HTERT RPE-1 (cell line): ENCODE data around the gene POLR2B.
"Not testable (repeated sequence)": the region's sequence is repeated elsewhere in the genome, so short reads cannot be mapped to it uniquely, and the experiment has no call there.

Source experiments
- in situ Hi-C: fragments of 300-500 bp; cut with MboI; formaldehyde crosslinking; loops from 4 replicates; pipeline ENCODE4 v1.14.3; 2020; ENCODE audit warnings: low sequenced_read_pairs

Gene POLR2B

GRCh38 chr4:56986192-56986591, 7.5 kb downstream of the POLR2B start:
- in situ Hi-C loops = no loop called here

- in situ Hi-C loops = no loop called here
Observed at GRCh38 chr4:56986952-56987351, 8.3 kb downstream of the POLR2B start.

GRCh38 chr4:56990109-56990905, 11.6 kb downstream of the POLR2B start:
- in situ Hi-C loops = no loop called here

- in situ Hi-C loops = no loop called here
Observed at GRCh38 chr4:56995525-56995924, 16.8 kb downstream of the POLR2B start.

- in situ Hi-C loops = no loop called here
Observed at GRCh38 chr4:56999751-57000150, 21.1 kb downstream of the POLR2B start.

- in situ Hi-C loops = no loop called here
Observed at GRCh38 chr4:57013543-57014120, 34.9 kb downstream of the POLR2B start.

- in situ Hi-C loops = no loop called here
Observed at GRCh38 chr4:57018980-57019379, 40.3 kb downstream of the POLR2B start.

- in situ Hi-C loops = no loop called here
Observed at GRCh38 chr4:57020467-57021101, 41.9 kb downstream of the POLR2B start.

DNA sequence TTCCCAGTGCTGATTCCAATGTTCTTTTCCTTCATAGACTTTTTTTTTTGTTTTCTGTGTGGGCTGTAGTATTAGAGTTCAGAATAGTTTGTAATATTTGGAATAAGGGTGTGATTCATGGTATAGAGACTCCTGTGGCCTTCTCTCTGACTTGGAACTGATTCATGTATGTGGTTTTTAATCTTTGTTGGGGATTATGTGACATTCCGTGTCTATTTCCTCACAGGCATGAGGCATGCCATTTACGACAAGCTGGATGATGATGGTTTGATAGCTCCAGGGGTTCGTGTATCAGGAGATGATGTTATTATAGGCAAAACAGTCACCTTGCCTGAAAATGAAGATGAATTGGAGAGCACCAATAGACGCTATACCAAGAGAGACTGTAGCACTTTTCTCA, 44.4 kb downstream of the POLR2B start:
- in situ Hi-C loops = no loop called here

- in situ Hi-C loops = no loop called here
Observed at GRCh38 chr4:57034520-57034919, 55.8 kb downstream of the POLR2B start.

DNA sequence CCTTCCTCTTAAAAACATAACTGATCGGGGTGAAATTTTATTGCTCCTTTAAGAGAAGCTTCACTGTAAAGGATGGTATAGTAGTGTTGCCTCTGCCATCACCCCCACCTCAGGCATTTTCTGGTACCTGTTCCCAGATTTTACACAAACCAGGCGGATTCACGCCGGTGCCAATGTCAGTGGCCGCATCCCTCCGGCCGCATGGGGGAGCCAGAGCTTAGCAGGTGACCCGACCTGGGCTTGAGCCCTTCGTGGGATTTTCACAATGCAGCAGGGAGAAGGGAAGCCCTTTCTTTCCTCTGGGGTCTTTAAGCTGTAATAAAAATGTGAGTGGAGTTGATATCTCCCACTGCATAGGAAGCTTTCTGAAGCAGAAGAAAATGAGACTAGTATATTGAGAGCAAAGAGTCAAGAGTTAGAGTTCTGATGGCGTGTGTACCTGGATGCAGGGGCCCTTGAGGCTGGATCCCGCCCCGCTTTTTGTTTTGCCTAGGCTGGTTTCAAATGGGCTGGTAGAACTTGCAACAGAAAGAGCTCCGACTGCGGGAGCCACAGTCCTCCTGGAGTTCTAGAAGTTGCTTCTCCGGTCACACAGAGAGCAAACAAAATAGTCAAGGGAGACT, 59.4 kb downstream of the POLR2B start:
- in situ Hi-C loops = no loop called here

DNA sequence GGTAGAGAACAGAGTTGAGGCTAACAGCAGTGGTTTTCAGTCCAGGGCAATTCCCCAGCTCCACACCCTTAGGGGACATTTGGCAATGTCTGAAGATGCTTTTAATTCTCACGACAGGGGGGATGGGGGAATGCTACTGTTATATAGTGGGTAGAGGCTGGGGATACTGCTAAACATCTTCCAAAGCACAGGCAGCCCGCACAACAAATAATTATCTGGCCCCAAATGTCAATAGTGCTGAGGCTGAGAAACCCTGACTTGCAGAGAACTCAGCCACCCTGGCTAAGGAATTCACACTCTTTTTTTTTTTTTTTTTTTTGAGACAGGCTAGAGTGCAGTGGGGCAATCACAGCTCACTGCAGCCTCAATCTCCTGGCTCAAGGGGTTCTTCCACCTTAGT, 60.6 kb downstream of the POLR2B start:
- in situ Hi-C loops = no loop called here

DNA sequence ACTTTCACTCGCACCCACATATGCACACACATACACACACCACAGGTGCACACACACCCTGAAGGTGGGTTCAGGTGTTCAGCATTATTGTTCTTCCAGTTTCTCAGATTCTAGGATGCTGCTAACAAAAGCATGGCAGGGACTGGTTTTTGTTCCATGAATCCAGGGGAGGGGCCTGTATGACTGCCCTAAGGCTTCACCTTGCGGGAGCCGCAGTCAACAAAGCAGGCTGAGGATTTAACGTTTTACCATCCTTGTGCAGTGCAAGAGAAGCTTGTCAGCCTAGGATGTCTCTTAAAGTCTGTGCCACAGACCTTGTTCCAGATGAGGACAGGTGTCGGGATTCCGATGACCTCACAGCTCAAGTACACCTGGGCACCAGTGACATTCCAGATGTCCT, 61.8 kb downstream of the POLR2B start:
- in situ Hi-C loops = no loop called here

- in situ Hi-C loops = no loop called here
Observed at GRCh38 chr4:57041020-57041419, 62.3 kb downstream of the POLR2B start.

- in situ Hi-C loops = no loop called here
Observed at GRCh38 chr4:57042711-57043169, 64.0 kb downstream of the POLR2B start.

DNA sequence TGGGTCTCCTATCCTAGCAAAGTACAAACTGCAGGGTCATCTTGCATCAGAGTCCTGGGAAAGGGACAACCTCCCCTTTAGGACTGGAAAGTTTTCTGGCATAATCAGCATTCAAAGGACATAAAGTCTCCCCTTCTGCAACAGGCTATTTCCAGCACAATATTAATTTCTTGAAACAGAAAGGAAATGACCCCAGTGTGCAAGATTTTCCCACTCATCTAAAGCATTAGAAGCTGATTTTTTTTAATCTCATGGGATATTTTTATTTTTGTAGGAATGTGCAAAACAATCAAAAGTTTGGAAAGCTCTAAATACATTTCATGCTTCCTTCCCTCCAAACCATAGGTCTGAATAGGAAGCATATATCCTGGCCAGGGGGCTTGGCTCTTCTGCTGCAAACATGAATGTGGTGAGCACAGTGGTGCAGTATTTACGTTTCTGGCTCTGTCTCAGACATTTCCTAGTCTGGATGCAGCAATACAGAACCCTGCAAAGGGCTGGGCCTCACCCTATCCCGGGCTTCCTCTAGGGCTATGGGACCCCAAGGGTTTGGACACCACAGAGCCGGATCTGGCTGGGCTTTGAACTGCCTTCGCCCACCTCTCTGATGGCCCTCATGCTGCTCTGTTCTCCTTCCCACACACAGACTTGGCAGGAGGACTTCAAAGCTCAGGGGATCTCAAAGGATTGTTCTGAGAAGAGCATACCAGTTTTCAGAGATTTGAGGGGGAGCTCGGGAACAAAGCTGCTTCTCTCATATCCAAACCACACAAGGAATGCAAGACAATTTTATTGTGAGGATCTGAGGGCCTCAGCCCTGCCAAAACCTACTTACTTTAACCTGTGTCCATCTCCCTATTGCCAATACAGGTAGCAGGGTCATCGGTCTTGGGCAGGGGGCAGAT, 64.9 kb downstream of the POLR2B start:
- in situ Hi-C loops = no loop called here

DNA sequence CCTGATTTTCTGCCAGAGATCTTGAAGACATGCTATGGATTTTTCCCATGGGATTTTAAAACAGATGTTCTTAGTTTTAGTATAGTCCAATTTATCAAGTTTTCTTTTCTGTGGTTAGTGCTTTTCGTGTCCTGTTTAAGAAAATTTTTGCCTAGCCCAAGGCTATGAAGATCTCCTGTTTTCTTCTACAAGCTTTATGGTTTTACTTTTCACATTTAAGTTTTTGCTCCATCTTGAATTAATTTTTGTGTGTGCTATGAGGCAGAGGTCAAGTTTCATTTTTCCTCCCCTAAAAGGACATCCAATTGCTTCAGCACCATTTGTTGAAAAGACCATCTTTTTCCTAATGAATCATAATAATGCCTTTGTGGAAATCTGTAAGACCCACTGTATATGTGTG, 65.6 kb downstream of the POLR2B start:
- in situ Hi-C loops = no loop called here

DNA sequence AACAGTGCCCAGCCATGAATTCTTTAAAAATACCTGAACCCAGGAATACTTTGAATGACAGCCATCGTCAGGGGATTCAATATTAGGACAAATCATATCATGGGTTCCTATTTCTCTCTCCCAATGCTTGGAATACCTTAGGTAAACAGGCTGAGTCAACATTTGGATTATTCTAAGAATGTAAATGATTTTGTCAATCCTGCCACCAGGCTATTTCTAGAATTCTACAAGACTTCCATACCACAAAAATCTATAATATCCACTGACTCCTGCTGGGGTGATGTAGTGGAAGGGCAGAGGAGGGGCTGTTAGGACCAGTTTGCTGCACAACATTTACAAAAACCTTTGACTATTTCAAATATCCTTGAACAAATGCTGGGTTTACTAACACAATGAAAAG, 66.3 kb downstream of the POLR2B start:
- in situ Hi-C loops = no loop called here

GRCh38 chr4:57047046-57047445, 68.3 kb downstream of the POLR2B start:
- in situ Hi-C loops = not testable (repeated sequence)

- in situ Hi-C loops = no loop called here
Observed at GRCh38 chr4:57048590-57049304, 70.1 kb downstream of the POLR2B start.
